Skeletal muscle satellite cell (primary cell): ENCODE results near the gene OR2T11.
"Not testable (repeated sequence)": the region's sequence is repeated elsewhere in the genome, so short reads cannot be mapped to it uniquely, and the experiment has no call there.

Experiments used
- H3K27me3 ChIP-seq: 2 replicates; pipeline ENCODE4 v1.7.0; 2013; ENCODE audit warnings: low read length; ENCODE audit not compliant: control insufficient read depth, insufficient read depth
- H3K36me3 ChIP-seq: 2 replicates; pipeline ENCODE4 v1.7.0; 2013; ENCODE audit warnings: mild to moderate bottlenecking, control low read depth, low read length; ENCODE audit not compliant: insufficient read depth
- H3K4me1 ChIP-seq: 2 replicates; pipeline ENCODE4 v1.7.0; 2013; ENCODE audit warnings: low read length; ENCODE audit not compliant: control insufficient read depth, insufficient read depth
- H3K4me2 ChIP-seq: 2 replicates; pipeline ENCODE4 v1.7.0; 2013; ENCODE audit warnings: mild to moderate bottlenecking, low read length
- H3K4me3 ChIP-seq: 2 replicates; pipeline ENCODE4 v1.7.0; 2013; ENCODE audit warnings: low read length
- H3K9ac ChIP-seq: 2 replicates; pipeline ENCODE4 v1.7.0; 2013; ENCODE audit warnings: mild to moderate bottlenecking, low read depth, low read length, moderate library complexity
- H3K9me3 ChIP-seq: replicated peaks from 2 replicates; pipeline ENCODE4 v1.7.0; 2013; ENCODE audit warnings: mild to moderate bottlenecking, control low read depth, low read length

Gene OR2T11

GRCh38 chr1:248639652-248640051 is 4.8 kb upstream of the OR2T11 start:
- H3K4me1 ChIP-seq, H3K4me2 ChIP-seq, H3K9me3 ChIP-seq, H3K4me3 ChIP-seq, H3K27me3 ChIP-seq, H3K9ac ChIP-seq, H3K36me3 ChIP-seq: not testable (repeated sequence)

DNA sequence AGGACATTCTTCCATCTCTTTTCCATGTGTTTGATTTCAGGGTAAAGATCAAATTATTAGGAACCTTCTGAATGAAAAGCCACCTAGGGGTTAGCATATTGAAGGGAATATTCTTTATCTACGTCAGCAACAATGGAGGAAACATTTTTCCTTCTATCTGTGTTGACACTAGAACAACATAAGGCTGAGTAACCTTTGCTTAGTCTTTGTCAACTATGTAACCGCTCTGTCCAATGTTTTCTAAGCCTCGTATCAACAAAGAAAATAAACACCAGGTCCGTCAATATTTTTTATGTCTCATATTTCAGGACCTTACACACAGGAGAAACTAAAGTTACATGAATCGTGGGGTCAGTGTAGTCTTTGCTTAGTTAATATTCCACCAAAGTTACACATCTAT is 1.7 kb upstream of the OR2T11 start:
- H3K4me1 ChIP-seq, H3K4me3 ChIP-seq, H3K4me2 ChIP-seq, H3K9me3 ChIP-seq, H3K9ac ChIP-seq, H3K36me3 ChIP-seq, H3K27me3 ChIP-seq: not testable (repeated sequence)

GRCh38 chr1:248631354-248632008 is 3.4 kb downstream of the OR2T11 start:
- H3K36me3 ChIP-seq = no peaks in the 10 kb centered on the region
- no peak overlapping the region for H3K4me2 ChIP-seq
- no peak overlapping the region for H3K9ac ChIP-seq
- no peaks in the 10 kb centered on the region for H3K27me3 ChIP-seq
- no peaks in the 10 kb centered on the region for H3K9me3 ChIP-seq
- no peaks in the 10 kb centered on the region for H3K4me1 ChIP-seq
- no peak overlapping the region for H3K4me3 ChIP-seq

DNA sequence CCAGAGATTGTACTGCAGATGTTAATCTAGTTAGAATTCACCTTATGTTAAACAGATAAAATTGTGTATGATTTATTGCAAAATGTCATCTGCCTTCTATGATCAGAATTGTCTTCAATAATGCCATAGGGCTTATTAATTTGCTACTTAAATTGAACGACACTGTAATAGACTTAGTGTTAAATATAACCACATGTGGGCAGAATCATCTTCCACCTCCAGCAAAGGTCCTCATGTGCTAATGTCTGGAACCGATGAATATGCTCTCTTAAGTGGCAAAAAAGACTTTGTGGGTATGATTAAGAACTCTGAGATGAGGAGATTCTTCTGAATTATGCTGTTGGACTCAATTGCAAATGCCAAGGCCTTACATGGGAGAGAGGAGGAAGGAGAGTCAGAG is 4.3 kb downstream of the OR2T11 start:
- H3K27me3 ChIP-seq = no peaks in the 10 kb centered on the region
- H3K9me3 ChIP-seq = no peaks in the 10 kb centered on the region
- no peak overlapping the region for H3K9ac ChIP-seq
- H3K4me2 ChIP-seq = no peak overlapping the region
- H3K4me3 ChIP-seq = no peak overlapping the region
- H3K36me3 ChIP-seq = no peaks in the 10 kb centered on the region
- no peaks in the 10 kb centered on the region for H3K4me1 ChIP-seq

DNA sequence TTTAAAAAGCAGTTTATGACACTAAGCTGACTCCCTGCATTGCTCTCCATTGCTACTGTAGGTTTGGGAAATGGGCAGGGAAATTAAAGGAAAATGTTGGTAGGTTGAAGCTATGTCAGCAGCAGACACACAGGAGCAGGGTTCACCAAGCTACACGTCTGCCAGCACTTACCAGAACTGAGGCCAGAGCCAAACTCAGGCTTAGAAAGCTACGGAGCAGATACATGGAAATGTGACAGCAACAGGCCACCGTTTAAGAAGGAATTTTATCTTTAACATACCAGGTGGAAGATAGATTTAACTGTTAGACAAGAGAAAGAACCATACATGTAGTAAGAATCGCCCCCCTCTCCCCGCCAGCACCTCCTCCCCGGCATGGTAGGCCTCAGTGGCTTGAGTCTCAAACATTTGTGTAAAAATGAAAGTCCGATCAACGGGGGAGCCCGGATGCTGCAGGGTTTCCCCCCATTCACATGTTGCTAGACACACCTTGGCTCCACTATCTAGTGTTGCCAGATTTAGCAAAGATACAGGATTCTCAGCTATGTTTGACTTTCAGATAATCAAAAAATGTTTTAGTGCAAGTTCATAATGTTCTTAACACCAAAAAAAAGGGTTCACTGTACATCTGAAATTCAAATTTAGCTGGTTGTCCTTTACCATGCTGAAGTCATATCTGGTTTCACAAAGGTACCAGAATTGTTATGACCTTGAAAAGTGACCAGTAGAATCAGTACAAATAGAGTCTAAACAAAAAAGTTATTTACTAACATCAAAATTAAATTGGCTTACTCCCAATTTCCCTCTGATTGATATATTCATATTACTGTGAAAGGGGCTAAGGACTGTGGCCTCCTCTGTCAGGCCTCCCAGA is 6.7 kb downstream of the OR2T11 start:
- Histone ChIP-seq H3K9ac (no peak overlapping the region), H3K9me3 (no peaks in the 10 kb centered on the region), H3K4me1 (no peaks in the 10 kb centered on the region), H3K4me3 (no peak overlapping the region), H3K4me2 (no peak overlapping the region), H3K36me3 (no peaks in the 10 kb centered on the region), H3K27me3 (no peaks in the 10 kb centered on the region)

DNA sequence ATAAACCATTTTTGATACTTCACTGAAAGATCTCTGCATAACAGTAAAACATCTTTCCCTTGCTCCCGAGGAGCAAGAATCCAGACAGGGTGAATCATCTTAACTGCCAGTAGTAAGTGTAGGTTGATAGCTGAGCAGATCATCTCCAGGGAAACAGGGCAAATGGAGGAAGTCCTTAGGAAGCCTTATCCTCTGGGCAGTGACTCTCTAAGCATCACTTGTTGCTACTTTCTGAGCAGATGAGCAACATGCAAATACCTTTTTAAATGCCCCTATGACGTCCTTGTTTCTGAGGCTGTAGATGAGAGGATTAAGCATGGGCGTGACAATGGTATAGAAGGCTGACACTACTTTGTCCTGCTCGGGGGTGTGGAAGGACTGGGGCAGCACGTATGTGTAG is 8.9 kb downstream of the OR2T11 start:
- H3K4me3 ChIP-seq = no peak overlapping the region

GRCh38 chr1:248625166-248625565 is 9.7 kb downstream of the OR2T11 start:
- Histone ChIP-seq H3K4me1 (no peaks in the 10 kb centered on the region), H3K27me3 (no peaks in the 10 kb centered on the region), H3K4me3 (no peak overlapping the region), H3K9me3 (no peaks in the 10 kb centered on the region), H3K4me2 (no peak overlapping the region), H3K36me3 (no peaks in the 10 kb centered on the region), H3K9ac (no peak overlapping the region)

More for the DNA sequence above, 8.9 kb downstream of the OR2T11 start:
- Histone ChIP-seq H3K4me2 (no peak overlapping the region), H3K4me1 (no peaks in the 10 kb centered on the region), H3K9ac (no peak overlapping the region), H3K27me3 (no peaks in the 10 kb centered on the region), H3K9me3 (no peaks in the 10 kb centered on the region), H3K36me3 (no peaks in the 10 kb centered on the region)

DNA sequence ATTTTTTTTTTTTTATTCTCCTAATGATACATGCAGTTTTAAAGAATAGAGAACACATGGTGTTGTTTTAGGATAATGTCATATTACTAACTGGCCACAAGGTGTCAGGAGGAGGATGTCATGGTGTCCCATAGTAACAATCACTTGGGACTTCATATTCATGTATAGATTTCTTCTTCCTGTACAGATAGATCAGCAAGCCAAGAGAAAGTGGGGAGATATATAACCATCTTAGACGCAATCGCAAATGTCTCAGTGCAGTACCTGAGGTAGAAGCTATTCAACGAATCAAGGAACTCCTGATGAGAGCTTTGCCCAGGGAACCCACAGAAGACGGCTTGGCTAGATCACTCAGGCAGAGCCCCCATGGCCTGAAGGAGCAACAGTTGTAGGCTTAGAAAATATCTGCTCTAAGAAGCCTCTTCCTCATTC is 12.3 kb downstream of the OR2T11 start:
- no peaks in the 10 kb centered on the region for H3K4me1 ChIP-seq
- H3K4me2 ChIP-seq = no peak overlapping the region
- no peak overlapping the region for H3K9ac ChIP-seq
- H3K9me3 ChIP-seq = no peaks in the 10 kb centered on the region
- H3K36me3 ChIP-seq = no peaks in the 10 kb centered on the region
- H3K4me3 ChIP-seq = no peak overlapping the region
- no peaks in the 10 kb centered on the region for H3K27me3 ChIP-seq

- Histone ChIP-seq H3K4me1 (no peaks in the 10 kb centered on the region), H3K36me3 (no peaks in the 10 kb centered on the region), H3K9ac (no peak overlapping the region), H3K9me3 (no peaks in the 10 kb centered on the region), H3K27me3 (no peaks in the 10 kb centered on the region), H3K4me3 (no peak overlapping the region), H3K4me2 (no peak overlapping the region)
These were observed 13.1 kb downstream of the OR2T11 start for GRCh38 chr1:248621770-248622169.

- Histone ChIP-seq H3K4me3 (no peak overlapping the region), H3K4me1 (no peaks in the 10 kb centered on the region), H3K9ac (no peak overlapping the region), H3K27me3 (no peaks in the 10 kb centered on the region), H3K9me3 (no peaks in the 10 kb centered on the region), H3K36me3 (no peaks in the 10 kb centered on the region), H3K4me2 (no peak overlapping the region)
These were observed 16.0 kb downstream of the OR2T11 start for GRCh38 chr1:248618878-248619277.

GRCh38 chr1:248618119-248618518 is 16.8 kb downstream of the OR2T11 start:
- Histone ChIP-seq H3K4me1 (no peaks in the 10 kb centered on the region), H3K4me3 (no peak overlapping the region), H3K4me2 (no peak overlapping the region), H3K9me3 (no peaks in the 10 kb centered on the region), H3K27me3 (no peaks in the 10 kb centered on the region), H3K36me3 (no peaks in the 10 kb centered on the region), H3K9ac (no peak overlapping the region)

GRCh38 chr1:248613742-248614141 is 21.1 kb downstream of the OR2T11 start:
- H3K9me3 ChIP-seq = no peaks in the 10 kb centered on the region
- H3K4me3 ChIP-seq = no peak overlapping the region
- no peak overlapping the region for H3K9ac ChIP-seq
- no peak overlapping the region for H3K4me2 ChIP-seq
- no peaks in the 10 kb centered on the region for H3K36me3 ChIP-seq
- H3K27me3 ChIP-seq = no peaks in the 10 kb centered on the region
- H3K4me1 ChIP-seq = no peaks in the 10 kb centered on the region
